ENCODE results near the gene RPUSD4. TPM values are rescaled to one million over a fixed set of nuclear protein-coding genes. Genes with fewer than 3 reads are reported as not detected.

RPUSD4 gene
- total RNA-seq, 1 experiment from 2014 or later = 42.9 TPM

- Mint-ChIP-seq H3K27ac (no peak overlapping the region), H3K4me1 (no peaks in the 10 kb centered on the region), H3K9me3 (peaks cover 0 to 2% of the 10 kb centered on the region in 2 experiments; a peak in 2 of 5 replicates), H3K27me3 (ENCODE audit: low read depth) (no peaks in the 10 kb centered on the region), H3K36me3 (ENCODE audit: insufficient read depth in 1 of 3, low read depth in 3 of 3) (peaks cover 6 to 32% (median 20%) of the 10 kb centered on the region in 3 experiments), H3K4me3 (no peak overlapping the region)
- Histone ChIP-seq H2BK120ac (ENCODE audit: low read depth, low read length, poor library complexity, severe bottlenecking) (no peak overlapping the region), H4K5ac (ENCODE audit: insufficient read length, low read depth, low read length) (no peak overlapping the region), H3K4ac (ENCODE audit: low read depth, low read length) (no peak overlapping the region), H3K23me2 (ENCODE audit: insufficient read length, low read depth, low read length, poor library complexity, severe bottlenecking) (no peaks in the 10 kb centered on the region), H3K14ac (ENCODE audit: insufficient read depth, low read length) (no peak overlapping the region), H4K20me1 (ENCODE audit: control insufficient read depth, insufficient read depth, insufficient read length) (no peaks in the 10 kb centered on the region), H3K18ac (ENCODE audit: insufficient read length, low read depth, low read length) (no peak overlapping the region), H4K8ac (replicated peaks; ENCODE audit: insufficient read length, low read depth, low read length) (no peak overlapping the region), H3K9ac (ENCODE audit: extremely low read depth, insufficient read length, low read length) (no peak overlapping the region), H3K27me3 (ENCODE audit: insufficient read depth, low read length) (no peaks in the 10 kb centered on the region), H3K23ac (ENCODE audit: insufficient read length, low read depth, low read length) (no peak overlapping the region), H2BK15ac (ENCODE audit: low read depth, low read length) (no peak overlapping the region), H2BK5ac (ENCODE audit: insufficient read length, low read length) (no peak overlapping the region), H3K4me2 (ENCODE audit: insufficient read depth, insufficient read length, low read length) (no peak overlapping the region), H3T11ph (ENCODE audit: low read length) (no peak overlapping the region), H3K9me3 (ENCODE audit: control insufficient read depth, low read depth, low read length) (no peaks in the 10 kb centered on the region), H2AFZ (ENCODE audit: low read length) (no peak overlapping the region), H3K79me2 (ENCODE audit: insufficient read depth, low read length) (no peaks in the 10 kb centered on the region; the same call in 1 of the 2 replicates), H4K91ac (ENCODE audit: insufficient read length, low read depth, low read length) (no peak overlapping the region), H3K27ac (ENCODE audit: insufficient read length, low read depth, low read length) (no peak overlapping the region), H3K4me1 (ENCODE audit: insufficient read depth, low read length) (no peaks in the 10 kb centered on the region), H3K56ac (ENCODE audit: insufficient read length, low read depth, low read length) (no peak overlapping the region), H3K79me1 (ENCODE audit: insufficient read depth, low read depth, low read length, poor library complexity, severe bottlenecking) (no peaks in the 10 kb centered on the region), H2BK20ac (ENCODE audit: low read depth, low read length, poor library complexity, severe bottlenecking) (no peak overlapping the region), H2AK5ac (ENCODE audit: insufficient read length, low read length) (no peak overlapping the region), H2BK12ac (ENCODE audit: insufficient read length, low read depth, low read length) (no peak overlapping the region)
- no peak for DNase-seq
- TF ChIP-seq CTCF (conservative IDR thresholded peaks at IDR 0.05) = no peak
- WGBS (ENCODE audit: extremely low coverage, insufficient read length, low lambda C conversion rate) = no CpG with 5 or more reads among the region's 6 CpGs
Measured at GRCh38 chr11:126231725-126232459, 20.4 kb upstream of the RPUSD4 start.
